Hematopoietic multipotent progenitor cell treated with erythropoietin and hydrocortisone succinate and interleukin-3 and kit ligand, for 4 days (in vitro differentiated cells): Measurements from ENCODE around the gene CNTN1.

Source experiments
- DNase-seq: peaks from one replicate; pipeline ENCODE4 v3.0.0-alpha.2; 2015

Gene CNTN1

DNA sequence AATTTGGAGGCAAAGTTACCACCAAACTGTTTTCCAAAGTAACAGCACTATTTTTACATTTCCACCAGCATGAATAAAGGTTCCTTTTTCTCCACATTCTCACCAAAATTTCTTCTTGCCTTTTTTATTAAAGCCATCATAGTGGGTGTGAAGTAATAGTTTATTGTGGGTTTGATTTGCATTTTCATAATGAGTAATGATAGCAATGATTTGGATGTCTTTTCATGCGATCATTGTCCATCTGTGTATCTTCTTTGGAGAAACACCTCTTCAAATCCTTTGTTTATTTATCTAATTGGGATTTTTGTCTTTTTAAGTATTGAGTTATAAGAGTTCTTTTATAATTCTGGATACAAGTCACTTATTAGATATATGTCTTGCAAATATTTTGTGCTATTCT lies 172.7 kb downstream of the CNTN1 start:
- no peak for DNase-seq

DNA sequence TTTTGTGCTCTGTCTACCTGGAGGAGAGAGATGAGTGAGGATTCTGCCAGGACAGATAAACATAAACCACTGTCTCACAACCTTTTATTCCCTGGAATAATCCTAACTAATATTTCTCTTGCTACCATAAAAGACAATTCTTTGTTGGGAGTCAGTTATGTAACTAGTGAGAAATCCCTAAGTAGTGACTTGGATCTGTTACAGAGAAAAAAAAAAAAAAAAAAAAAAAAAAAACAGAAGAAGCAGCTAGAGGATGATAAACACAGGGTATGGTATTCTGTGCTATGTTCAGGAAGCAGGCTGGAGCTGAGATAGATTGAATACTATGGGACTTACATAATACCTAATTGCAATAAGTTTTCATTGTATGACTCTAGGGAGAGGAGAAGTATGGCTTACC lies 178.7 kb downstream of the CNTN1 start:
- DNase-seq = no peak

GRCh38 chr12:40874868-40875267 lies 182.6 kb downstream of the CNTN1 start:
- DNase-seq = no peak

DNA sequence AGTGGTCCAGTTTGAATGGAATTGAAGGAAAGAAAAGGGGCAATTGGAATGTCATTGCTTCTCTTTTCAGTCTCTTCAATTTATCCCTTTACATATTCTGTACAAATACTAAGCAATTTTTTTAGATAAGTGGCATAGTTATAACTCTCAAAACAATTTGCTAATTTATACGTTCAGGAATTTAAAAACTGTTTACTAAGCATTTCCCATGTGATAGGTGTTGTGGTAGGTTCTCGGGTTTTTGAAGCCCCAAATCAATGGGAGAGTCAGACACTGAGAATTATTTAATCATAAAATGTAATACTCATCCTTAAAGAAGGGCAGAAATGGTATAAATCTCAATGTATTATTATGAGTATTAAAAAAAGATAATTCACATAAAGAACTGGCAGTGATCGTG lies 197.1 kb downstream of the CNTN1 start:
- DNase-seq = no peak

DNA sequence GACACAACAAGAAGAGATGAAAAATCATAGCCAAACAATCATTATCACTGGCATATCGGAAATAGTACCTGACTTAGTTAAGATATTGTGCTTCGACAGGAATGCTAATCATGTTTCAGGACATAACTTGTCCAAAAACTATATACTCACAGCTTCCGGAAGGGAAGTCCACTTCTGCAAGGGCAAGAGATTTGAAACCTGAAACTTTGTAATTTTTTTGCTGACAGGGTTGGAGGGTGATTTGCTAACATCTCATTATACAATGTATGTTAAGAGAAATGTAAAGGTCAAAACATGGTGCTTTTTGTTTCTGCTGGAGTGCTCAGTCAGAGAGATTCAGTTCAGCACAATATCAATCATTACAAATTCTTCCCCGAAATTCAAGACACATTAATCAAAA lies 200.3 kb downstream of the CNTN1 start:
- DNase-seq = no peak

- no peak for DNase-seq
Observed at GRCh38 chr12:40898505-40898904, 206.3 kb downstream of the CNTN1 start.

GRCh38 chr12:40903040-40903439 lies 210.8 kb downstream of the CNTN1 start:
- no peak for DNase-seq

DNA sequence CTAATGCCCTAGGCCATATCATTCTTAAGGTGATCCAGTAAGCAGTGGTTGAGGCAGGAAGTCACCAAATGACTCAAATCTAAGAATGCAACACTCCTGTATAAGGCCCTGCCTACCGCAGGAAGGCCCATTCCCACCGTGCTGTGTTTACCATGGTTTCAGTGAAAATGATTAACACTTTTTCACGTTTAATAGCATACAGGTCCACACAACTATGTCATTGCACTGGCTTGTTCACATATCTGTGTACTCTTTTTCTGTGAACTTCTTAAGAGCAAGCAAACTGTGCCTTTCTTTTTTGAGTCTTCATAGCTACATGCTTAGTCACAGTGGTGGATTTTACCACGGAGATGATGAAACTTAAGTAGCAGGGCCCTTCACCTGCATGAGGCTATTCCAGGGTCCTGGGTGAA lies 214.9 kb downstream of the CNTN1 start:
- DNase-seq = peak; percentile 22

DNA sequence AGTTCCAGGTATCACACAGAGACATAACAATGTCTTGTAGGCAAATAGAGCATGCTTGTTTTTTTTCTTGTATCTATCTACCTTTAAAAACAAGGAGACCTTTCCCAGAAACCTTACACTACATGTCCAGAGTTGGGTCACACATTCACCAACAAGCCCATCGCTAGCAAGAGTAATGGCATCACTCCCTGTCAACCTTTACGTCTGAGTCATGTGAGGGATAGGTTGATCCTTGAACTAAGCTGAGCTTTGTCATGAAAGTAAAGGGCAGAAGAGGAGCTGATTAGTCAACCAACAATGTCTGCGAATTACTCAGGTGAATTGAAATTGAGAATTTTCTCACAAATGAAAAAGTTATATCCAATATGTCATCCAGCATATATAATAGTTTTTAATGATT lies 219.4 kb downstream of the CNTN1 start:
- no peak for DNase-seq

- no peak for DNase-seq
Observed at GRCh38 chr12:40915172-40915571, 222.9 kb downstream of the CNTN1 start.

DNA sequence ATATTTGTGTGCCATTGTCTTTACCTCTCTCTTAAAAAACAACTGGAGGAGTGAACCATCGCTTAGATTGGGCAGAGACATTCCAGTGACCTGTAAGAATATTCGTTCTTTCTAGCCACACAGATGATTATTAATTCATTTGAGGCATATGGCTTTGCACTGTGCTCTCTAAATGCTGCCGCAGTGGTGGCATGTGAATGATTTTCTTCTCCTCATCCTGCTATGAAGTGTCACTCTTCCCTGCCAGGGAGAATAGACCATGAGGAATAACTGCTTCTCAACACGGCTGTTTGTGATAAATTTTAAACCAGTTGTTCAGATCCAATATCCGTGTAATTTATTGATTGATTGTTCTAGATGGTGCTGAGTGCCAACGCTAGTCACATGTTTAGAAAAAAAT lies 225.3 kb downstream of the CNTN1 start:
- no peak for DNase-seq

DNA sequence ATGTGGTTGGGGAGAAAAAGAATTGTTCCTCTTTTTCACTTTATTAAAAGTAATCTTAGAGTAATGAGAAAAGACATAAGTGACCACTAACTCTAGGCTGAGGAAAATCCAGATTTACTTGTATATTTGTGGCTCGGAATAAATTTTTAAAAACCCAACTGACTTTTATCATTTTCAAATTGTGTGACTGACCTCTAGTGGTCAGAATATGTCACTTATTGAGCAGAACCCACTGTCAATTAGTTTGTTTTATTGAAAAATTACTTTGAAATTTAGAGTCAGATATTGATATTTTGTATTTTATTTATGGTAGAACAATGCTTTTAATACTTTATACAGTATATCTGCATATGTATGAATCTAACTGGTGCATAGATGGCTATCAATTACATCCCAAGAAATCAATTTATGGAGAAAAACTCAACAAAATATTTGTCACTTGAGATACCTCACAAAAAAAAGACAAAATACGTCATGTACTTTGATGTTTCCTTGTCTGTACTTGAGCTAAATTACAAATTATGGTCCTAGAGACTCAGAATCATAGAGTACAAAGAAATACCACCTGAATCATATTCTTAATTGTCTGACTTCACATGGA lies 229.4 kb downstream of the CNTN1 start:
- peak; percentile 53 for DNase-seq

GRCh38 chr12:40937891-40938290 lies 245.7 kb downstream of the CNTN1 start:
- DNase-seq = no peak

- no peak for DNase-seq
Observed at GRCh38 chr12:40942326-40942725, 250.1 kb downstream of the CNTN1 start.

GRCh38 chr12:40945772-40946171 lies 253.5 kb downstream of the CNTN1 start:
- DNase-seq = no peak

GRCh38 chr12:40946612-40947194 lies 254.5 kb downstream of the CNTN1 start:
- DNase-seq = peak; percentile 69

DNA sequence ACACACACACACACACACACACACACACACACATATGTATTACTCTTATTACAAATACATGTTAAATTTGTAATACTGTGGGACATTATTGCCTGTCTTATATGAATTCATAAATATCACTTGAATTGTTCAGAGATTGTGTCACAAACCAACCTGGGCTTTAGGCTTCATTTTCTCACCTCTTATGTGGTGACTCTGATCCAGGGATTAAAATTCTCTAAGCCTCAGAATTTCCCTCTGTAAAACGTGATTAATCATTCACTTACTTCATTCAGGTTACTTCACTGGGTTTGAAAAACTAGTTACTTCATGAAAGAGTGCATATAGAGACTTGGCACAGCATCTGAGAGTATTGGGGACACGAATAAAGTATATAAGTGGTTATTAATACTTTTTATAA lies 255.6 kb downstream of the CNTN1 start:
- no peak for DNase-seq

- DNase-seq = no peak
Observed at GRCh38 chr12:40953076-40953475, 260.8 kb downstream of the CNTN1 start.

DNA sequence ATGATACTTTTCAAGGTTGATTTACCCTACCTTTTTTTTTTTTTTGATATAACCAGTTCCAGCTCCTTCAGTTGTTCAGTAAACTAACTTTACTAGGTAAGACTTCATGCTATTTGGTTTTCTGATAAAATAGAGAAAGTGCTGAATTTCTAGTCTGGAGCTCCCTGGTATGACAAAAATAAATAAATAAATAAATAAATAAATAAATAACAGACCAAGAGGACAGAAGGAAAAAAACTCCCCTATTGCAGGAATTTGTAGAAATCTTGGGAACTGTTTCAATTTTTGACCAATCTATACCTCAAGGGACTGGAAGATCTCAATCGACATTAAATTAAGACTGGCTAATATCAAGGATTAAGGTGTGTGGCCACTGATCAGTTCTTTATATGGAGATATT lies 265.2 kb downstream of the CNTN1 start:
- DNase-seq = no peak

DNA sequence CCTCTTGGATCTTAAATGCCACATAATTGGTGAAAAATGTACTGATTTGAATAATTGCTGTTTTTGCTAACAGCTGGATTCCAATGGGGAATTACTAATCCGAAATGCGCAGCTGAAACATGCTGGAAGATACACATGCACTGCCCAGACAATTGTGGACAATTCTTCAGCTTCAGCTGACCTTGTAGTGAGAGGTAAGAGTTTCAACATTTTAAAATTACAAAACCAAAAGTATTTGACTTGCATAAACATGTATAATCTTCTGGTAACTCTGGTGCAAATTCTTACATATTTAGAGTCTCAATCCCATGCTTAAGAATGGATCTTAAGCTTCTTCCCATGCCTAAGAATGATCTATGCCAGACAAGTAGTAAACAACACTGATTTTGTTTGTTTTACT lies 266.8 kb downstream of the CNTN1 start:
- DNase-seq = no peak

- no peak for DNase-seq
Observed at GRCh38 chr12:40963751-40964150, 271.5 kb downstream of the CNTN1 start.

- DNase-seq = no peak
Observed at GRCh38 chr12:40969796-40970195, 277.6 kb downstream of the CNTN1 start.

DNA sequence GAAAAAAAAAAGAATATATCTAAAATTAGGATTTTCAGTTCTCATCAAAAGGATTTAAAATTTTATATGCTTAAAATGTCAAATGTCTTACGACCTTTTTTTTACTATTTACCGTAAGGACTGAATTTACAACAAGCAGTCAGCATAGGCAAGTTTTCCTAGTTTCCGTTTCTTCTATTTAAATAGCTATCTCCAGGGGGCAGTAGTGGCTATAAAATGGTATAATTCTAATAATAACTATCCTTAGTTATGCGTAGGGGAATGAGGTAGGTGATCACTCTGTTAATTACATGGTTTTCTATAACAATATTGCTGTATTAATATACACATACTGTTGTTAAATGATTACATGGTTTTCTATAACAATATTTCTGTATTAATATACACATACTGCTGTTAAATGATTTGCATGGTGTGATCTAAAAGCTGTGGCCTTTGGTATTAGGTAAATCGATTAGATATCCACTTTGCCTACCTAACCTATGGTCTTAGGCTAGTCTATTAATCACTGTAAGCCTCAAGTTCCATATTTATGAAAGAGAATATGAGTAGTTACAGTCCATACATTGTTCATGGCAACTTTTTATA lies 278.2 kb downstream of the CNTN1 start:
- DNase-seq = peak; percentile 47

- no peak for DNase-seq
Observed at GRCh38 chr12:40971911-40972310, 279.7 kb downstream of the CNTN1 start.

DNA sequence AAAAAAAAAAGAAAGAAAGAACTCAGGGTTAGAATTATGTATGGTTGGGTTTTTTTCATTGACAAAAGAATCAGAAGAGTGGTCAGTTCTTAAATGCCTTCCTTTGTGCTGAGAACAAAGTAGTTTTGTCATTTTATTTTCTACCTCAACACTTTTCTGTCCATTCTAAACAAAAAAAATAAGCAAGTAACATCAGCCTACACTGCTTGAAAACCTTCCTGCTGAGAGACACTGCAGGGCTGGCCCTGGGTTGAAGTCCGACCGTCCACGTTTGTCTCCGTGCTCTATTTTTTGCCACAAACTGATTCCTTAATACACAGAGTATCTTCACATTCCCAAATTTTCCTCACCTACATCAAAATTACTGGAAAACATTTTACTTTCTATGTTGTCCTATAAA lies 284.3 kb downstream of the CNTN1 start:
- no peak for DNase-seq
